A673 (cell line): ENCODE results near the gene NSL1. TPM values are rescaled to one million over a fixed set of nuclear protein-coding genes. Genes with fewer than 3 reads are reported as not detected.
A peak's percentile ranks its signal among the peaks of the same experiment; 100 is the strongest.
"Not testable (repeated sequence)": the region's sequence is repeated elsewhere in the genome, so short reads cannot be mapped to it uniquely, and the experiment has no call there.

ENCODE experiments used
- BruUV-seq: library from RNA; stranded (reverse); fragments of 400-500 nt; replicated peaks from 2 replicates; lab custom pipeline; 2021; lab: Mats Ljungman, UMichigan
- CTCF ChIA-PET: fragments of 300-600 bp; sonication (Branson Sonifier 250); formaldehyde crosslinking; loops from one replicate; lab custom pipeline; 2022; ENCODE audit warnings: antibody characterized with exemption; lab: Charles Lee
- POLR2A ChIA-PET: fragments of 300-600 bp; sonication (Branson Sonifier 250); formaldehyde crosslinking; loops from one replicate; lab custom pipeline; 2022; ENCODE audit warnings: antibody characterized with exemption; ENCODE audit not compliant: low non-redundant PET; lab: Charles Lee
- DNase-seq: peaks from one replicate; pipeline ENCODE4 v3.0.0-alpha.2; 2015; ENCODE audit warnings: low spot score
- H3K27ac ChIP-seq: fragments of 200-600 bp; sonication (generic); 2 replicates; pipeline ENCODE4 v1.5.1; 2016; ENCODE audit warnings: mixed run types, low read depth, mild to moderate bottlenecking, mixed read lengths, antibody characterized with exemption, low read length; ENCODE audit not compliant: poor library complexity, severe bottlenecking
- H3K27me3 ChIP-seq: fragments of 200-600 bp; sonication (generic); replicated peaks from 2 replicates; pipeline ENCODE4 v1.6.1; 2017; ENCODE audit warnings: mixed run types, low read depth, mild to moderate bottlenecking, mixed read lengths, antibody characterized with exemption, low read length; ENCODE audit not compliant: insufficient read depth, poor library complexity
- H3K36me3 ChIP-seq: fragments of 200-600 bp; sonication (generic); 2 replicates; pipeline ENCODE4 v1.6.1; 2016; ENCODE audit warnings: mixed run types, mild to moderate bottlenecking, mixed read lengths, antibody characterized with exemption, low read length; ENCODE audit not compliant: insufficient read depth, poor library complexity, severe bottlenecking
- H3K4me1 ChIP-seq: fragments of 200-600 bp; sonication (generic); 2 replicates; pipeline ENCODE4 v1.6.1; 2017; ENCODE audit warnings: mixed run types, mild to moderate bottlenecking, mixed read lengths, antibody characterized with exemption, low read length; ENCODE audit not compliant: insufficient read depth, poor library complexity, severe bottlenecking
- H3K4me3 ChIP-seq: fragments of 200-600 bp; sonication (generic); 2 replicates; pipeline ENCODE4 v1.5.1; 2016; ENCODE audit warnings: low read depth, mixed run types, mild to moderate bottlenecking, mixed read lengths, low read length; ENCODE audit not compliant: poor library complexity, severe bottlenecking
- H3K9me3 ChIP-seq: fragments of 200-600 bp; sonication (generic); 2 replicates; pipeline ENCODE4 v1.6.1; 2016; ENCODE audit warnings: mixed run types, low read depth, mild to moderate bottlenecking, mixed read lengths, antibody characterized with exemption, low read length; ENCODE audit not compliant: poor library complexity, severe bottlenecking
- EZH2 ChIP-seq: fragments of 200-600 bp; sonication (generic); IDR thresholded peaks from 2 replicates; pipeline ENCODE4 v1.6.1; 2017; ENCODE audit warnings: borderline replicate concordance, low read depth, mild to moderate bottlenecking, mixed read lengths, antibody characterized with exemption, low read length; ENCODE audit not compliant: poor library complexity, severe bottlenecking
- intact Hi-C: fragments of 100-400 bp; cut with micrococcal nuclease; formaldehyde crosslinking; loops from one replicate; pipeline ENCODE4 v1.10.0; 2022; ENCODE audit not compliant: unreplicated experiment
- total RNA-seq: library from RNA; stranded (reverse); gene quantifications from 2 replicates; pipeline ENCODE4 v1.2.3, GENCODE V29; 2021
- TF ChIP-seq, protein P1 (sequence below): fragments of 300-800, 200-600 bp; sonication (generic); conservative IDR thresholded peaks from 2 replicates; pipeline ENCODE4 v1.5.1; 2017; ENCODE audit warnings: low read depth, mild to moderate bottlenecking, antibody characterized with exemption, low read length, moderate library complexity, mixed read lengths

The NSL1 gene
- total RNA-seq, 1 experiment from 2014 or later, result 48.5 TPM

DNA sequence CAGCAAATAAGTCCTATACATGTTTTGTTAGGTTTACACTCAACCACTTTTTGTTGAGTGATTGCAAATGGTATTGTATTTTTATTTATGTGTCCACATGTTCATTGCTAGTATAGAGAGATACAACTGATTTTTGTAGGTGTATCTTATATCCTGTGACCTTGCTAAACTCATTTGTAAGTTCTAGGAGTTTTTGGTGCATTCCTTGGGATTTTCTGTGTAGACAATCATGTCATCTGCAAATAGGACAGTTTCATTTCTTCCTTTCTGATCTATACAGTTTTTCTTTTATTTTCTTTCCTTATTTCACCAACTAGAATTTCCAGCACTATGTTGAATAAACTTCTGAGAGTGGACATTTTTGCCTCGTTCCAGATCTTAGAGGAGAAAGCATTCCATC is 75.4 kb downstream of the NSL1 start:
- POLR2A ChIA-PET, result no interaction called here

DNA sequence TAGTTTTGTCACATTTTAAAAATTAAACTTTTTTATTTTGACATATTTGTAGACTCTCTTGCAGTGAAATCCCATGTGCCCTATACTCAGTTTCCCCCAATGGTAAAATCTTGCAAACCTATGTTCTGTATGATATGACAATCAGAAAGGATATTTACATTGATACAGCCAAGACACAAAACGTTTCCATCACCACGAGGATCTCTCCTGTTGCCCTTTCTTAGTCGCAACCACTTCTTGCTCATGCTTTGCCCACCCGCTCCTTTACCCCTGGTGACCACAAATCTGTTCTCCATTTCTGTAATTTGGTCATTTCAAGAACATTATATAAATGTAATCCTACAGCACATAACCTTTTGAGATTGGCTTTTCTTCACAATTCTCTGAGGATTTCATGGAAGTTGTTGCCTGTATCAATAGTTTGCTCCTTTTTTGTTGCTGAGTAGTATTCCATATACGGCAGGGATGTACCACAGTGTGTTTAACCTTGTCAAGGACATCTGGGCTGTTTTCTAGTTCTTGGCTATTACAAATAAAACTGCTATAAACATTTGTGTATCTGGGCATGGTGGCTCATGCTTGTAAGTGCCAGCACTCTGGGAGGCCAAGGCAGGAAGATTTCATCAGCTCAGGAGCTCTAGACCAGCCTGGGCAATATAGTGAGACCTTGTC is 78.0 kb downstream of the NSL1 start:
- no TSS peak for BruUV-seq
- ChIA-PET CTCF (no interaction called here), POLR2A (no interaction called here)
- TF ChIP-seq, protein P1, sequence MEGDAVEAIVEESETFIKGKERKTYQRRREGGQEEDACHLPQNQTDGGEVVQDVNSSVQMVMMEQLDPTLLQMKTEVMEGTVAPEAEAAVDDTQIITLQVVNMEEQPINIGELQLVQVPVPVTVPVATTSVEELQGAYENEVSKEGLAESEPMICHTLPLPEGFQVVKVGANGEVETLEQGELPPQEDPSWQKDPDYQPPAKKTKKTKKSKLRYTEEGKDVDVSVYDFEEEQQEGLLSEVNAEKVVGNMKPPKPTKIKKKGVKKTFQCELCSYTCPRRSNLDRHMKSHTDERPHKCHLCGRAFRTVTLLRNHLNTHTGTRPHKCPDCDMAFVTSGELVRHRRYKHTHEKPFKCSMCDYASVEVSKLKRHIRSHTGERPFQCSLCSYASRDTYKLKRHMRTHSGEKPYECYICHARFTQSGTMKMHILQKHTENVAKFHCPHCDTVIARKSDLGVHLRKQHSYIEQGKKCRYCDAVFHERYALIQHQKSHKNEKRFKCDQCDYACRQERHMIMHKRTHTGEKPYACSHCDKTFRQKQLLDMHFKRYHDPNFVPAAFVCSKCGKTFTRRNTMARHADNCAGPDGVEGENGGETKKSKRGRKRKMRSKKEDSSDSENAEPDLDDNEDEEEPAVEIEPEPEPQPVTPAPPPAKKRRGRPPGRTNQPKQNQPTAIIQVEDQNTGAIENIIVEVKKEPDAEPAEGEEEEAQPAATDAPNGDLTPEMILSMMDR, result no peak
- no peak for TF ChIP-seq EZH2
- intact Hi-C loops, result no loop called here
- Histone ChIP-seq H3K9me3 (no peaks in the 10 kb centered on the region), H3K4me1 (peaks cover 4% of the 10 kb centered on the region), H3K27me3 (no peaks in the 10 kb centered on the region), H3K36me3 (no peaks in the 10 kb centered on the region), H3K4me3 (no peak overlapping the region), H3K27ac (no peak overlapping the region)
- no peak for DNase-seq

More for the DNA sequence above, 75.4 kb downstream of the NSL1 start:
- Histone ChIP-seq H3K4me1 (peaks cover 4% of the 10 kb centered on the region), H3K9me3 (no peaks in the 10 kb centered on the region), H3K4me3 (no peak overlapping the region), H3K27me3 (no peaks in the 10 kb centered on the region), H3K27ac (no peak overlapping the region), H3K36me3 (no peaks in the 10 kb centered on the region)
- intact Hi-C loops, result no loop called here
- CTCF ChIA-PET, result interaction anchor here (0.5 kb wide), 1 partner anchor 118 kb away, joined by 3 read pairs; no protein-coding TSS in a partner anchor
- DNase-seq, result no peak
- BruUV-seq, result no TSS peak
- TF ChIP-seq, protein P1, result no peak
- TF ChIP-seq EZH2, result no peak

DNA sequence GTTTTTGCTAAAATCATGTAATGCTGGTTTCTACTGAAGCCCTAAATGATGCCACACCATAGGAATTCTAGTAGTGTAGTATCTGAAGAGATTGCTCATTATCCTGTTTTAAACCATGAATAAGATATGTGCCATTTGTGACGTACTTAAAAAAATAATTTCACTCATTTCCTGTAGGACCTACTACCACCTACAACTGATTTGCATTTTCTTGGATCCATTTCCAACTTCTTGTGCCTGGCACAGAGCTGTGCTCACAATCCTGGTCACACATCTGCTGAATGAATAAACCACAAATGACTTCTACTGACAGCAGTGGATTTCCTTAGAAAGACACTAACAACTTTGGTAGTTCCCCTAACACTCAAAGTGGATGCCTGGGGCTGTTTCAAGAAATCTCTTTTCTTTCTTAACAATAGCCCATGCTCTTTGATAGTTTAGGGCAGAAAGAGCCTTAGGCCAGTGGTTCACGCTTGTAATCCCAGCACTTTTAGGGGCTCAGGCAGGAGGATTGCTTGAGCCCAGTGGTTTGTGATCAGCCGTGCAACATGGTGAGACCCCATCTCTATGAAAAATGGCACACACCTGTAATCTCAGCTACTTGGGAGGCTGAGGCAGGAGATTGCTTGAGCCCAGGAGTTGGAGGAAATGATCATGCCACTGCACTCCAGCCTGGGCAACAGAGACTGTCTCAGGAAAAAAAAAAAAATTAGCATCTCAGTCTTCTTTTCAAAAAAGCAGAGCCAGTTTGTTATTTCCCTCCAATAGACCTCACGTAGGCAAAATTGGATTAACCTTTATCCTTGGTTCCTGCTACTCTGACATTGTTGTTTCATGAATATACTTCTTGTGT is 78.9 kb downstream of the NSL1 start:
- CTCF ChIA-PET, result no interaction called here
- Histone ChIP-seq H3K4me3 (no peak overlapping the region), H3K27ac (no peak overlapping the region), H3K4me1 (peaks cover 4% of the 10 kb centered on the region), H3K36me3 (no peaks in the 10 kb centered on the region), H3K27me3 (no peaks in the 10 kb centered on the region), H3K9me3 (no peaks in the 10 kb centered on the region)
- TF ChIP-seq, protein P1, result no peak
- no peak for TF ChIP-seq EZH2
- POLR2A ChIA-PET, result no interaction called here
- DNase-seq, result peak; percentile 51
- intact Hi-C loops, result no loop called here
- BruUV-seq, result no TSS peak

DNA sequence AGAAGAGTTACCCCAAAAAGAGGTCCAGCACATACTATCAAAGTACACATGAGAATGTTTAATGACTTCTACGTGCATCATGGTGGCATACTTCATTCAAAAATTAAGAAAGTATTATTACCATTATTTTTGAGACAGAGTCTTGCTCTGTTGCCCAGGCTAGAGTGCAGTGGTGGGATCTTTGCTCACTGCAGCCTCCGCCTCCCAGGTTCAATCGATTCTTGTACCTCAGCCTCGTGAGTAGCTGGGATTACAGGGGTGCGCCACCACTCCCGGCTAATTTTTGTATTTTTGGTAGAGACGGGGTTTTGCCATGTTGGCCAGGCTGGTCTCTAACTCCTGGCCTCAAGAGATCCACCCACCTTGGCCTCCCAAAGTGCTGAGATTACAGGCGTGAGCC is 79.6 kb downstream of the NSL1 start:
- H3K9me3 ChIP-seq, H3K27me3 ChIP-seq, H3K36me3 ChIP-seq, H3K27ac ChIP-seq, CTCF ChIA-PET, H3K4me3 ChIP-seq, POLR2A ChIA-PET, intact Hi-C loops, H3K4me1 ChIP-seq, BruUV-seq, DNase-seq: not testable (repeated sequence)
